Measurements from ENCODE around the gene TET1.

DNA sequence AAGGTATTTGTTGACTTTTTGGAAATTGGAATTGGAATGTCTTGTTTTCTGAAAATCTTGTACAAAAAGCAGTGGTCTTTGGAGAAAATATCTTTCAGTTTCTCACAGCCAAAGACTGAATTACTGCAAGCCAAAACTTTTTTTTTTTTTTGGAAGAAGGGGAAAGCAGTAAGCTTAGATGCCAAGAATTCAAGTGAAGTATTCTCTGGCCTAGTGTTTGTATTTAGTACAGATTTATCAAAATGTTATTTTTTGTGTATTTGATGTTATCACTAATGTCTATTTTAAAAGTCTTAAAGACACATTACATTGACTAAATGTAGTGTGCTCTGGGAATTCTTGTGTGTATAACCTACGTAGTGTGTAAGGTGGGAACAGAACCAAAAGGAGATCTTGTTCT lies 6.2 kb downstream of the TET1 start:
- TF ChIP-seq POLR2A (IDR thresholded peaks at IDR 0.05; ENCODE audit: low read depth, low read length) = no peak
- TF ChIP-seq POLR2AphosphoS5 (IDR thresholded peaks at IDR 0.05; ENCODE audit: low read depth, low read length) = no peak
- no peak for TF ChIP-seq TAF1 (IDR thresholded peaks at IDR 0.05; ENCODE audit: low read depth, low read length)
- TF ChIP-seq SPI1 (IDR thresholded peaks at IDR 0.05; ENCODE audit: low read depth, low read length) = no peak
- TF ChIP-seq POU2F2 (IDR thresholded peaks at IDR 0.05; ENCODE audit: low read depth, low read length) = no peak

All from GM12891 (cell line).